Measurements from ENCODE around the gene RBKS.

RBKS gene

GRCh38 chr2:27795868-27796277 is 94.3 kb downstream of the RBKS start:
- Histone ChIP-seq H2AFZ (ENCODE audit: low read depth) (peak overlapping the region; percentile 21; the same call in 1 of the 2 replicates), H3K4me2 (peak overlapping the region; percentile 36; the same call in 1 of the 2 replicates), H3K9ac (no peak overlapping the region; the same call in 1 of the 2 replicates), H3K36me3 (ENCODE audit: insufficient read depth) (no peaks in the 10 kb centered on the region), H3K4me1 (ENCODE audit: low read depth, poor library complexity, severe bottlenecking) (peaks cover 29% of the 10 kb centered on the region), H3K4me3 (IDR thresholded peaks at IDR 0.05; ENCODE audit: insufficient read depth, low read depth, low read length) (no peak overlapping the region), H3K79me2 (ENCODE audit: insufficient read depth, low read depth) (no peaks in the 10 kb centered on the region), H3K27me3 (ENCODE audit: insufficient read depth, low read depth) (no peaks in the 10 kb centered on the region), H4K20me1 (ENCODE audit: insufficient read depth) (no peaks in the 10 kb centered on the region), H3K27ac (peak overlapping the region; percentile 66)
- no peak for TF ChIP-seq CTCF (conservative IDR thresholded peaks at IDR 0.05; ENCODE audit: low read depth, low read length)

GRCh38 chr2:27795093-27795834 is 94.9 kb downstream of the RBKS start:
- H3K27ac ChIP-seq = peak overlapping the region; percentile 66
- H3K4me1 ChIP-seq (ENCODE audit: low read depth, poor library complexity, severe bottlenecking) = peaks cover 29% of the 10 kb centered on the region
- H3K27me3 ChIP-seq (ENCODE audit: insufficient read depth, low read depth) = no peaks in the 10 kb centered on the region
- TF ChIP-seq CTCF (conservative IDR thresholded peaks at IDR 0.05; ENCODE audit: low read depth, low read length) = no peak
- H4K20me1 ChIP-seq (ENCODE audit: insufficient read depth) = no peaks in the 10 kb centered on the region
- H2AFZ ChIP-seq (ENCODE audit: low read depth) = peak overlapping the region; percentile 21; the same call in 1 of the 2 replicates
- no peaks in the 10 kb centered on the region for H3K36me3 ChIP-seq (ENCODE audit: insufficient read depth)
- H3K9ac ChIP-seq = no peak overlapping the region; the same call in 1 of the 2 replicates
- no peaks in the 10 kb centered on the region for H3K79me2 ChIP-seq (ENCODE audit: insufficient read depth, low read depth)
- H3K4me2 ChIP-seq = peak overlapping the region; percentile 36
- H3K4me3 ChIP-seq (IDR thresholded peaks at IDR 0.05; ENCODE audit: insufficient read depth, low read depth, low read length) = no peak overlapping the region

GRCh38 chr2:27792759-27793158 is 97.4 kb downstream of the RBKS start:
- TF ChIP-seq CTCF (conservative IDR thresholded peaks at IDR 0.05; ENCODE audit: low read depth, low read length) = no peak
- no peak overlapping the region for H3K4me2 ChIP-seq
- H3K9ac ChIP-seq = no peak overlapping the region
- no peak overlapping the region for H3K27ac ChIP-seq
- H3K79me2 ChIP-seq (ENCODE audit: insufficient read depth, low read depth) = no peaks in the 10 kb centered on the region
- H3K4me3 ChIP-seq (IDR thresholded peaks at IDR 0.05; ENCODE audit: insufficient read depth, low read depth, low read length) = no peak overlapping the region
- no peaks in the 10 kb centered on the region for H3K36me3 ChIP-seq (ENCODE audit: insufficient read depth)
- no peak overlapping the region for H2AFZ ChIP-seq (ENCODE audit: low read depth)
- no peaks in the 10 kb centered on the region for H3K27me3 ChIP-seq (ENCODE audit: insufficient read depth, low read depth)
- no peaks in the 10 kb centered on the region for H4K20me1 ChIP-seq (ENCODE audit: insufficient read depth)
- peaks cover 29% of the 10 kb centered on the region for H3K4me1 ChIP-seq (ENCODE audit: low read depth, poor library complexity, severe bottlenecking)

GRCh38 chr2:27790796-27791195 is 99.4 kb downstream of the RBKS start:
- no peaks in the 10 kb centered on the region for H3K79me2 ChIP-seq (ENCODE audit: insufficient read depth, low read depth)
- no peak overlapping the region for H3K4me3 ChIP-seq (IDR thresholded peaks at IDR 0.05; ENCODE audit: insufficient read depth, low read depth, low read length)
- H3K27ac ChIP-seq = no peak overlapping the region
- no peak overlapping the region for H3K4me2 ChIP-seq
- no peak overlapping the region for H3K9ac ChIP-seq
- no peak for TF ChIP-seq CTCF (conservative IDR thresholded peaks at IDR 0.05; ENCODE audit: low read depth, low read length)
- peaks cover 16% of the 10 kb centered on the region for H3K4me1 ChIP-seq (ENCODE audit: low read depth, poor library complexity, severe bottlenecking)
- H2AFZ ChIP-seq (ENCODE audit: low read depth) = no peak overlapping the region
- H3K27me3 ChIP-seq (ENCODE audit: insufficient read depth, low read depth) = no peaks in the 10 kb centered on the region
- H4K20me1 ChIP-seq (ENCODE audit: insufficient read depth) = no peaks in the 10 kb centered on the region
- no peaks in the 10 kb centered on the region for H3K36me3 ChIP-seq (ENCODE audit: insufficient read depth)
